Effector CD8-positive, alpha-beta T cell (primary cell): ENCODE measurements around the gene ZNRF3.

Source experiments
- DNase-seq: peaks from one replicate; lab custom pipeline; 2025; lab: John Stamatoyannopoulos, UW

ZNRF3 gene

DNA sequence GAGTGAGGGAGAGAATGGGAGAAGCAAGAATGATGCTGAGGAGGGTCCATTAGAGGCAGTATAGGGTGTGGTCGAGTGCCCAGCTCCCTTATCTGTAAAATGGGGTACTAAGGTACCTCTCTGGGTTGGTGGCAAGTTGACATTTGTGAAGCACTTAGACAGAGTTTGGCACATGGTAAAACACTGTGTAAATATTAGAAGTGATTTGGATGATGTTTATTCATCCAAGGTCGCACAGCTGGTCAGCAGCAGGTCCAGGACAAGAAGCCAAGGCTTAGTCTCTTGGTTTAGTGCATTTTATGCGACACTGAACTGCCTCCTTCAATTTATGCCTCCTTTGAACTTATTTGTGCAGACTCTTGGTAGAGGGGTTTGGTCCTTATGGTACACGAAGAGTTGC, 208.9 kb downstream of the ZNRF3 start:
- DNase-seq = no peak

DNA sequence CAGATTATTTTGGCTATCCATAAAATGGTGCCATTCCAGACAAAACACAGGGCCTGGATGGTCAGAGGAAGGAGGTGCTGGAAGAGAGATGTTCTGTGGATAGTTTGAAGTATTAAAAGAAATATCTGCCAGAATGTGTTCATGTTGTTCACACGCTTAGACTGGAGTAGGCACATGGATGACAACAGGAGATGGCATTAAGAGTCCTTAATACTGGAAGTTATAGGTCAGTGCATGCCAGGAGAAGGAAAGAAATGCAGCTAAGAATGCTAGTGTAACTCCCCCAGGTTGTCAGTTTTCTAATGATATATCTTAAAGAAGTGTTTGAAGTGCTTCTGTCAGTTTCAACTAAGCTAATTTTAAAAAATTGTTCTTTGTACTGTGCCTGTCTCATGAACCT, 209.7 kb downstream of the ZNRF3 start:
- no peak for DNase-seq

DNA sequence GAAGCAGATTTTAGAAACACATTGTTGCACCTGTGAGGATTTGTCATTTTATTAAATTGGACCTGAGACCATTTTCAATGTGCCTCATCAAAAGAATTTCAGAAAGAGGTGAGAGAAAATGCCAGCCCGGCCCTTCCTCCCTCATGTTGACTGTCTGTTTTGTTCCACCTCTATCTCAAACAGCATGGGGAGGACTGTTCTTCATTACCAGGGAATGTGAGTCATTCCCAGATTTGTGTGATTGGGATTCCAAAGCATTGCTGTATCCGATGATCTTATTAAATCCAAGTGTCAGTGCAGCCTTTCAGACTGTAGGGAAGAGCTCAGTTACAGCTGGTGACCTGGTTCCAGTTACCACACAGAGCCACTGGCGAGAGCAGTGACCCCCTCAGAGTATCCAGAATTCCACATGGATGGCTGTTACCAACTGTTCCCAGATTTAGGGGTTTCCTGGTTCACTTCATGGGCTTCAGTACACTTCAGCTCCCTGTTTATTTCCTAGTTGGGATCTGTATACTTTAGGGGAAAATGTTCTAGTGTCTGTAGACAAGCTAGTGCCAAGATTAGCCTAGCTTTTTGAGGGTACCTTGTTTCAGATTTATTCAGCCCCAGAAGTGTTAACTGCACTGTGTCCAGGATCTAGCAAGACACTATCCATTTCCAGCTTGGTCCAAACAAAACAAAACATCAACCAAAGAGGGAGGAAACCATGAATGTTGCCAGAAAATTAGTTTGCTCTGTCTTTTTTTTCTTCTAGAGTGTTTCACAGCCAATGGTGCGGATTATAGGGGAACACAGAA, 210.3 kb downstream of the ZNRF3 start:
- DNase-seq = no peak

DNA sequence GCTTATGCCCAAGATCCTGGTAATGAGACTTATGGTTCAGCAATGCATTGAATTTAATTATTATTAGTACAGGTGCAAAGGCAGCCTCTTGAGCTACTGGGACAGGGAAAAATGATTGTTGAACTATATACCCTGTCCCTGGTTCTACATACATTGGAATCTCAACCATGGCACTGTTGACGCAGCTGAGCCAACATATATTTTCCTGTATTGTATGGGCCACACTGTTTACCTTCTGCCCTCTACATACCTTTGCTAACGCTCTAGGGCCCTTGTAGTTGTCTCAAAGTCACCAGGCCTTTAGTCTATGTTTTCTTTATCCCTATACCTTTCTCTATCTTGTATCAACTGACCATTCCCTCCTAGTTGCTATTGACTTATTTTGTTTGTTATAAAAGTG, 212.1 kb downstream of the ZNRF3 start:
- no peak for DNase-seq

DNA sequence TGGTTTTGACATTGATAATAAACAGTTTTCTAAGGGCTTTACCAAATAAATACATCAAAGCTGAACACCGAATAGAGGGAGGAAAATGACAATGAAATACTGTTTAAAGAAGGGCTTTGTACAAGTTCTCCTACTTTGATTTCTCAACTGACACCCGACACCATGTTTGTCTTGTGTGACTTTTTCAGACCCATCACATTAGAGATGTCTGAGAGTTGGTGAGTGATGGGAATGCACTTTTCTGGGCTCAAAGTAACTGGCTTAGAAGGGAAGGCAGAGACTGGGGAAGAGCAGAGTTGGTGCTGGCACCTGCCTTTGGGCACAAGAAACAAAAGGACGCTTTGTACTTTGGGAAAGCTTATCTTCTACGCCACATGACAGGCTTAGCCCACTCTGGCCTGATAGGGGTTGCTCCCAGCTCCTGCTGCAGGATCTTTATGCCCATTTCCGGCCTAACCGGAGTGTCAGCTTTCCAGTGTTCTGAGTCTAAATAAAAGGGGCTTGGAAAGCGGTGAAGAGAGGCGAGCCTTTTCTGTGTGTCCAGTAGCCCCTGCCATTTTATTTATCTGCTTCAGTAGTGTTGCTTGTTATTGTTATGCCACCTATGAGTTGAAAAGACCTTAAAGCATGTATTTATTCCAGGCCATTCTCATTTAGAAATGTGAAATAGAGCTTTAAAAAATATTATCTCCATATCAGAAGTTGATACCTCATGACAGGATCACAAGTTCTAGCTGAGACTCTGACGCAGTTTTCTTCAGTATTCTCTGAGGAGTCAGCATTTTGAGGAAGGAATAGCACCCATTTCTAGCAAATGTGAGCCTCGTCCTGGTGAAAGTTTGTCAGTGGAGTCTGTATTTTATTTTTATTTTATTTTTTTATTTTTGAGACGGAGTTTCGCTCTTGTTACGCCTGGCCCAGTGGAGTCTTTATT, 213.6 kb downstream of the ZNRF3 start:
- no peak for DNase-seq

DNA sequence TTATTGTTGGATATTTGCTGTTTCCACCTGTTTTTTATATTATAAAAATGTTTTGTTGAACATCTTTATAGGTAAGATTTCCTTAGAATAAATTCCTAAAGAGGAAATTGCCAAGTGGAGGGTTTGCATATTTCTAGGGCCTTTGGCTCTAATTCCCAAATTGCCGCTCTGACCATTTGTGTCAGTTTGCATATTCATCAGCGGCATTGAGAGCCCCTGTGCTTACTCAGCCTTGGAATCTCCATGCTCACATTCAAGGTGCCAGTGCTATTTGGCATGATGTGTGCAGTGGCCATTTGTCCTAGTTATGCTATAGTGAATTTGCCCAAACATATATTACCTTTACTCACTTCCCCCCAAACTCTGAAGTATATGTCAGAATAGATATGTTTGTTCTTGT, 214.9 kb downstream of the ZNRF3 start:
- no peak for DNase-seq

DNA sequence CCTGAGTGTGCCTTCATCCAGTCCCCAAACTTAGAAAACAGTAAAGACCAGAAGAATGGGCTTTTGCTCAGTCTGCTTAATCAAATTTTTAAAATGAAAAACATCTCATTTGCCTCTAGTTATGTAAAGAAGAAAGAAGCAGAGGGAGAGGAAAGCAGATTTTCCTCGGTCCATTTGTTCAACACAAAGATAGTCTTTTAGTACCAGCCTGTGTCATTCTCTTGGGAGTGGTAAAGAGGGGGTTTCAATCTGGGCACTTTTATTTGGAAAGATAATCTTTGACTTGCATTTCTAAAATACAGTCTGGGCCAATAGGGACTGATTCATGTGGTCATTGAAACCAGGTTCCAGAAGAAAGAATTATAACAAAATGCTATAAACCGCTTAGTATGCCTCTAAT, 218.9 kb downstream of the ZNRF3 start:
- DNase-seq = no peak

DNA sequence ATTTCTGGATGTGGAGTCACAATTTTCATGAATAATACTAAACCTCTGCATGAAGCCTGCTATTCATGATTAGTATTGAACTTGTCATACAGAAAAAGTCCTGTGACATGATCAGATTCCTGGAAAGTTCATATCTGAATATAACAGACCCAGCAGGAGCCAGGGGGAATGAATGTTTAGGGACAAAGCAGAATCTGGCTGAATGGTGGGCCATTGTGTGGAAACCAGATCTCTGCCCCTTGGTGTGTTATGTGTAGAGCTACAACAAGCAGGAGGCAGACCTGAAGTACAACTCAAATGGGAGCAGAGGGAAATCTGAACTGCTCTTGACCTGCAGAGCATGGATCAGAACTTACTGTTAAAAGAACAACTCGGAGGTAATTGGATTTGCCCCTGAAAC, 219.7 kb downstream of the ZNRF3 start:
- DNase-seq = no peak

DNA sequence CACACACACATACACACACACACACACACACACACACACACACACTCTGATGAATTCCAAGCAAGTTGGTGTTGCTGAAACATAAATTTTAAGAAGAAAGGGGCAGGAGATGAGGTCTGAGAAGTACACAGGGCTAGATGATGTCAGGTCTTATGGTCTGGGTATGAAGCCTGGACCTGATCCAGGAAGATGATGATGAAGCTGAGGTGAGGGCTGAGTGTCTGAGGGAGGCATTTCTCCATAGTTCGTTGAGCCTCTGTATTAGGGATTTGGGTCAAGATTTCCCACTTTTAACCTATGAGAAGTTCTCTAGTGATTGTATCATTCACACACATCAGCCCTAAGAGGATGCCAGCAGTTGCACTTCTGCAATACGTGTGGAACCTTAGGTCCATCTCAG, 222.1 kb downstream of the ZNRF3 start:
- no peak for DNase-seq

DNA sequence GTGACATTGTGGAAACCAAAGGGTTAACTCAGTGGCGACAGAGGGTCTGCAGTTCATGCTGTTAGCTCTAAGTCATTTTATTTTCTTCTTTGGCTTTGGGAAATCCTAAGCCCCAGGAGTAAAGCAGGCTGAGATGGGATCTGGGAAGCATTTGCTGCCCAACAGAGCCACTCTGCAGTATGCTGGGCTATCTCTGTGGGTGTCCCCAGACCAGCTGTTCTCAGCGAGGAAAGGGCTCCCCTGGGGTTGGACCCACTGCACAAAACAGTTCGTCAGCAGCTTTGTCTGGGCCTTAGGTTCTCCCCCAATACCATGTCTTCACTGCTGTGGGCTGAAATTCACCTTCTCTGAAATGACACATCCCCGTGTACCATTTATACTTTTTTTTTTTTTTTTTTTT, 223.5 kb downstream of the ZNRF3 start:
- no peak for DNase-seq
